Kidney (tissue), 14 donors: ENCODE measurements around the gene HOXB3. TPM values are rescaled to one million over a fixed set of nuclear protein-coding genes. Genes with fewer than 3 reads are reported as not detected.

Source experiments
- DNase-seq, 5 donors: peaks; one replicate each; pipeline ENCODE4 v3.0.0-alpha.2; 2013 to 2020
- FAIRE-seq: peaks from 2 replicates; lab custom pipeline; 2012; peaks lifted over from hg19 to GRCh38; lab: Jason Lieb, UNC
- H3K27ac ChIP-seq, 2 donors: one replicate each; pipeline ENCODE4 v1.7.0; 2013; ENCODE audit warnings: low read depth in 2 of 2, low read length in 2 of 2, inconsistent platforms in 1 of 2
- H3K27me3 ChIP-seq: one replicate; pipeline ENCODE4 v1.7.1; 2013; ENCODE audit warnings: low read length, inconsistent platforms; ENCODE audit not compliant: control insufficient read depth, insufficient read depth
- H3K36me3 ChIP-seq, 3 donors: one replicate each; pipeline versions ENCODE4 v1.7.0 to v1.7.1; 2013; ENCODE audit warnings: low read length in 3 of 3, control low read depth in 1 of 3, inconsistent platforms in 1 of 3; ENCODE audit not compliant: insufficient read depth in 3 of 3, control insufficient read depth in 2 of 3
- H3K4me1 ChIP-seq, 3 donors: one replicate each; pipeline versions ENCODE4 v1.7.0 to v1.7.1; 2013; ENCODE audit warnings: low read length in 3 of 3, inconsistent platforms in 1 of 3, low read depth in 1 of 3; ENCODE audit not compliant: control insufficient read depth in 2 of 3, insufficient read depth in 2 of 3
- H3K4me3 ChIP-seq, 3 donors: one replicate each; pipeline versions ENCODE4 v1.7.0 to v1.8.1; 2013; ENCODE audit warnings: low read length in 3 of 3, control low read depth in 1 of 3, inconsistent platforms in 1 of 3
- H3K9ac ChIP-seq, 3 donors: one replicate each; pipeline versions ENCODE4 v1.7.0 to v1.7.1; 2013; ENCODE audit warnings: low read length in 3 of 3, control low read depth in 1 of 3, inconsistent platforms in 1 of 3
- H3K9me3 ChIP-seq, 3 donors: one replicate each; pipeline versions ENCODE4 v1.7.0 to v1.7.1; 2013; ENCODE audit warnings: low read length in 3 of 3, control low read depth in 1 of 3, inconsistent platforms in 1 of 3; ENCODE audit not compliant: control insufficient read depth in 2 of 3, insufficient read depth in 1 of 3
- CTCF ChIP-seq: IDR thresholded peaks from 3 replicates; pipeline ENCODE4 v1.5.1; 2012; ENCODE audit warnings: mild to moderate bottlenecking, moderate library complexity, borderline replicate concordance; ENCODE audit not compliant: insufficient read depth; ENCODE audit errors: extremely low read depth
- intact Hi-C: fragments of 100-400 bp; cut with DNase I; formaldehyde crosslinking; loops from one replicate; pipeline ENCODE4 v1.11.1; 2022
- polyA plus RNA-seq: library from polyadenylated mRNA; stranded (reverse); fragments of 350-450 nt; fragmentation: Illumina TruSeq; extraction: RNeasy Lipid Tissue Mini Kit (QIAGEN cat#74804); gene quantifications from one replicate; pipeline ENCODE4 v1.2.3, GENCODE V29; 2014; ENCODE audit warnings: low read depth, low replicate concordance; ENCODE audit not compliant: insufficient read depth
- total RNA-seq: library from RNA; stranded (reverse); fragmentation: NEBNext Ultra II Directional; extraction: Animal tissue kit (Norgen Biotek cat#: 25700); gene quantifications from one replicate; pipeline ENCODE4 v1.2.1, GENCODE V29; 2021
- donor health status: control.
- donor health status: control.
- donor health status: control.
- donor health status: control.
- donor health status: control.
- donor health status: DM: yes; HTN: yes; CAD: no.
- donor health status: Normal renal cell carcinoma (clear cell type).

HOXB3 gene
- total and polyA plus RNA-seq, 2 donors from 2014 or later: 12.1 to 99.0 TPM

GRCh38 chr17:48551214-48551555 is 38.9 kb downstream of the HOXB3 start:
- H3K4me3 ChIP-seq: no peak overlapping the region

GRCh38 chr17:48550502-48551213 is 39.4 kb downstream of the HOXB3 start:
- H3K9me3 ChIP-seq: no peaks in the 10 kb centered on the region
- peak overlapping the region in 1 of 3 donors; percentile 22 for H3K9ac ChIP-seq
- peak overlapping the region; percentile 39 to 80 for H3K27ac ChIP-seq
- H3K4me1 ChIP-seq: peaks cover 9 to 27% (median 21%) of the 10 kb centered on the region in 3 donors
- intact Hi-C loops: no loop called here
- H3K27me3 ChIP-seq: no peaks in the 10 kb centered on the region
- no peak for FAIRE-seq
- H3K4me3 ChIP-seq: no peak overlapping the region
- DNase-seq: peak in 4 of 5 donors; percentile 59 to 79 (median 64)
- no peak for TF ChIP-seq CTCF
- peaks cover 0 to 3% (median 2%) of the 10 kb centered on the region in 3 donors for H3K36me3 ChIP-seq

More at GRCh38 chr17:48551214-48551555, 38.9 kb downstream of the HOXB3 start:
- H3K27me3 ChIP-seq: no peaks in the 10 kb centered on the region
- FAIRE-seq: no peak
- H3K9me3 ChIP-seq: no peaks in the 10 kb centered on the region
- H3K9ac ChIP-seq: no peak overlapping the region
- intact Hi-C loops: no loop called here
- peaks cover 6 to 25% (median 24%) of the 10 kb centered on the region in 3 donors for H3K4me1 ChIP-seq
- H3K36me3 ChIP-seq: peaks cover 0 to 3% (median 2%) of the 10 kb centered on the region in 3 donors
- peak overlapping the region; percentile 24 to 85 for H3K27ac ChIP-seq
- TF ChIP-seq CTCF: no peak
- DNase-seq: peak in 1 of 5 donors; percentile 48

- DNase-seq (no peak), FAIRE-seq (no peak)
- H3K9ac ChIP-seq: peak overlapping the region in 1 of 3 donors; percentile 22
Measured at GRCh38 chr17:48549914-48550501, 40.0 kb downstream of the HOXB3 start.

More at GRCh38 chr17:48549914-48550501, 40.0 kb downstream of the HOXB3 start:
- no peaks in the 10 kb centered on the region for H3K9me3 ChIP-seq
- no peak for TF ChIP-seq CTCF
- H3K4me3 ChIP-seq: peak overlapping the region in 1 of 3 donors; percentile 6
- H3K36me3 ChIP-seq: peaks cover 0 to 3% (median 2%) of the 10 kb centered on the region in 3 donors
- no peaks in the 10 kb centered on the region for H3K27me3 ChIP-seq
- peak overlapping the region; percentile 39 to 84 for H3K27ac ChIP-seq
- intact Hi-C loops: no loop called here
- peaks cover 9 to 29% (median 27%) of the 10 kb centered on the region in 3 donors for H3K4me1 ChIP-seq
